Heart left ventricle (tissue), 16 donors: Measurements from ENCODE around the gene GZMM. TPM values are rescaled to one million over a fixed set of nuclear protein-coding genes. Genes with fewer than 3 reads are reported as not detected.
A peak's percentile ranks its signal among the peaks of the same experiment; 100 is the strongest.

Experiments used
- ATAC-seq, 4 donors: fragments of 200-7000 bp; cut with Tn5 transposase; one replicate each; pipeline ENCODE4 v1.9.1; 2020 to 2022; ENCODE audit warnings: moderate library complexity in 4 of 4, mild to moderate bottlenecking in 3 of 4, moderate number of reproducible peaks in 1 of 4
- DNase-seq, 5 donors: peaks; one replicate each; pipeline ENCODE4 v3.0.0-alpha.2; 2020
- H3K27ac ChIP-seq, 12 donors: fragments of 200-600 bp; sonication (generic) in 4 of 12; one replicate each; pipeline versions ENCODE4 v1.5.0 to v1.8.0; 2016 to 2022; ENCODE audit warnings: mild to moderate bottlenecking in 2 of 12
- H3K27me3 ChIP-seq, 9 donors: fragments of 200-600 bp; sonication (generic) in 2 of 9; one replicate each; pipeline versions ENCODE4 v1.5.1 to v1.8.0; 2016 to 2022; ENCODE audit warnings: mild to moderate bottlenecking in 3 of 9
- H3K36me3 ChIP-seq, 9 donors: fragments of 200-600 bp; sonication (generic) in 2 of 9; one replicate each; pipeline versions ENCODE4 v1.5.0 to v1.8.0; 2018 to 2022; ENCODE audit warnings: mild to moderate bottlenecking in 2 of 9
- H3K4me1 ChIP-seq, 12 donors: fragments of 200-600 bp; sonication (generic) in 4 of 12; one replicate each; pipeline versions ENCODE4 v1.5.0 to v1.8.0; 2016 to 2022; ENCODE audit warnings: mild to moderate bottlenecking in 3 of 12
- H3K4me3 ChIP-seq, 12 donors: fragments of 200-600 bp; sonication (generic) in 4 of 12; one replicate each; pipeline versions ENCODE4 v1.5.0 to v1.8.0; 2017 to 2022; ENCODE audit warnings: mild to moderate bottlenecking in 9 of 12, moderate library complexity in 4 of 12
- H3K9me3 ChIP-seq, 12 donors: fragments of 200-600 bp; sonication (generic) in 4 of 12; one replicate each; pipeline versions ENCODE4 v1.5.0 to v1.8.0; 2016 to 2022; ENCODE audit warnings: mild to moderate bottlenecking in 1 of 12
- CTCF ChIP-seq, 12 donors: fragments of 200-600 bp; sonication (generic) in 4 of 12; IDR thresholded peaks; one replicate each; pipeline versions ENCODE4 v1.5.0 to v1.8.0; 2018 to 2022; ENCODE audit warnings: antibody characterized with exemption in 12 of 12, mild to moderate bottlenecking in 5 of 12
- POLR2A ChIP-seq, 2 donors: fragments of 450-650 bp; IDR thresholded peaks; one replicate each; pipeline ENCODE4 v1.6.1; 2017; ENCODE audit warnings: antibody characterized with exemption in 2 of 2, mild to moderate bottlenecking in 2 of 2, moderate library complexity in 2 of 2
- WGBS, 4 donors: extraction: QIAGEN DNeasy Blood & Tissue Kit in 2 of 4; methylation state at CpG; one replicate each; pipeline versions ENCODE4 v1.1.5 to v1.1.7; 2013 to 2018; 5-methylcytosine and 5-hydroxymethylcytosine counted together
- intact Hi-C, 10 donors: fragments of 100-400 bp; cut with DNase I; formaldehyde crosslinking; loops; one replicate each; pipeline versions ENCODE4 v1.11.1 to v1.14.2; 2022
- polyA plus RNA-seq, 2 donors: library from polyadenylated mRNA; stranded (reverse); fragments of 200-250 nt; gene quantifications; one replicate each; pipeline ENCODE4 v1.2.3, GENCODE V29; 2013
- total RNA-seq, 9 donors: library from RNA; depleted of rRNA in 2 of 9; stranded (reverse); fragments of >200 nt in 2 of 9; fragmentation: NEBNext Ultra II Directional in 3 of 9; extraction: Animal tissue kit (Norgen Biotek cat#: 25700) in 3 of 9; gene quantifications; one replicate each; pipeline versions ENCODE4 v1.1.0 to v1.2.4, GENCODE V29; 2016 to 2023
- donor health status: ischemic (EF 13 %, LVEDD 7.1; RV severe dilation, severe dysfunction).
- donor health status: healthy with polysubstance abuse.
- donor health status: DM: no; HTN: yes; CAD: no.
- donor health status: DM: no; HTN: no; CAD: no.
- donor health status: ischemic (EF 25% LVEDD 6.9; RV normal size, moderate dysfunction).
- donor health status: ischemic (EF 25% LVEDD 5.7; RV mildly dilated, moderate dysfunction).
- donor health status: healthy.
- donor health status: DM: yes; HTN: yes; CAD: no.
- donor health status: ischemic (EF 35%, LVEDD 5.7; RV mildly dilated, moderate dysfunction).
- donor health status: nonischemic (EF 11% LVEDD 7.7; RV severe dilation, severe dysfunction).
- donor health status: DM: yes; HTN: yes; CAD: no.
- donor health status: PGD.
- donor health status: ischemic (EF 29% LVEDD 5.4; RV normal size, mild dysfunction).
- donor health status: nonischemic (EF 23%, LVEDD 6.1; RV moderate dilation, normal function).

Gene GZMM
- total and polyA plus RNA-seq, 11 donors = 0.12 to 3.0 (median 0.47) TPM; not detected in 5

- intact Hi-C loops = loop anchor here in 9 of 10 donors (2.0 to 10.0 kb wide), 3 partner anchors 40 to 102 kb away; partner anchors contain the start of genes BSG (in 9 of the 9), FGF22 (in 1 of the 9) and POLRMT (in 1 of the 9)
- H3K27ac ChIP-seq = peak overlapping the region; percentile 90 to 100 (median 98)
- H3K4me3 ChIP-seq = peak overlapping the region; percentile 74 to 100 (median 94)
- H3K36me3 ChIP-seq = peaks cover 0 to 28% (median 22%) of the 10 kb centered on the region in 9 donors
- DNase-seq (peak; percentile 82 to 88 (median 86)), ATAC-seq (peak; percentile 61 to 82 (median 68))
- TF ChIP-seq CTCF (IDR thresholded peaks at IDR 0.05) (peak; percentile 24 to 64 (median 48)), POLR2A (IDR thresholded peaks at IDR 0.05) (peak in 1 of 2 donors; percentile 17)
- peaks cover 16 to 35% (median 28%) of the 10 kb centered on the region in 12 donors for H3K4me1 ChIP-seq
- no peaks in the 10 kb centered on the region for H3K27me3 ChIP-seq
- WGBS, 4 donors = 0 to 1% (median 0%) methylated on average over 29 to 47 of the region's 47 CpGs
- H3K9me3 ChIP-seq = no peaks in the 10 kb centered on the region
Measured at GRCh38 chr19:532561-533363, 11.1 kb upstream of the GZMM start.

GRCh38 chr19:533364-534058, 10.3 kb upstream of the GZMM start:
- Histone ChIP-seq H3K9me3 (no peaks in the 10 kb centered on the region), H3K27me3 (no peaks in the 10 kb centered on the region), H3K4me3 (peak overlapping the region; percentile 74 to 100 (median 94)), H3K36me3 (peaks cover 0 to 36% (median 30%) of the 10 kb centered on the region in 9 donors), H3K27ac (peak overlapping the region; percentile 51 to 100 (median 98)), H3K4me1 (peaks cover 16 to 38% (median 28%) of the 10 kb centered on the region in 12 donors)
- ATAC-seq (no peak), DNase-seq (no peak)
- TF ChIP-seq POLR2A (IDR thresholded peaks at IDR 0.05) (no peak), CTCF (IDR thresholded peaks at IDR 0.05) (no peak)
- intact Hi-C loops = loop anchor here in 9 of 10 donors (2.0 to 10.0 kb wide), 3 partner anchors 39 to 101 kb away; partner anchors contain the start of genes BSG (in 9 of the 9), FGF22 (in 1 of the 9) and POLRMT (in 1 of the 9)
- WGBS, 4 donors = 9 to 35% (median 25%) methylated on average over 12 to 25 of the region's 25 CpGs

- intact Hi-C loops = loop anchor here in 5 of 10 donors (5.0 to 10.0 kb wide), 2 partner anchors 38 to 101 kb away; partner anchors contain the start of genes BSG (in 4 of the 5), FGF22 (in 1 of the 5) and POLRMT (in 1 of the 5)
- no peak for DNase-seq
- peak overlapping the region; percentile 51 to 100 (median 98) for H3K27ac ChIP-seq
Measured at GRCh38 chr19:534088-534487, 9.8 kb upstream of the GZMM start.

More at GRCh38 chr19:534088-534487, 9.8 kb upstream of the GZMM start:
- TF ChIP-seq CTCF (IDR thresholded peaks at IDR 0.05) = no peak
- no peak for TF ChIP-seq POLR2A (IDR thresholded peaks at IDR 0.05)
- H3K4me3 ChIP-seq = peak overlapping the region in 11 of 12 donors; percentile 74 to 100 (median 95)
- WGBS, 4 donors = 60 to 87% (median 80%) methylated on average over 13 to 14 of the region's 14 CpGs
- no peak for ATAC-seq
- no peaks in the 10 kb centered on the region for H3K9me3 ChIP-seq
- H3K27me3 ChIP-seq = no peaks in the 10 kb centered on the region
- H3K4me1 ChIP-seq = peaks cover 16 to 44% (median 29%) of the 10 kb centered on the region in 12 donors
- peaks cover 0 to 41% (median 35%) of the 10 kb centered on the region in 9 donors for H3K36me3 ChIP-seq
